Left ventricle myocardium superior (tissue), 1 donor: ENCODE results near the gene COL4A5. TPM values are rescaled to one million over a fixed set of nuclear protein-coding genes. Genes with fewer than 3 reads are reported as not detected.
A peak's percentile ranks its signal among the peaks of the same experiment; 100 is the strongest.
"Not testable (repeated sequence)": the region's sequence is repeated elsewhere in the genome, so short reads cannot be mapped to it uniquely, and the experiment has no call there.

ENCODE experiments used
- ATAC-seq: fragments of 200-7000 bp; cut with Tn5 transposase; one replicate; pipeline ENCODE4 v1.9.1; 2020; ENCODE audit warnings: mild to moderate bottlenecking, moderate library complexity
- DNase-seq: peaks from one replicate; pipeline ENCODE4 v3.0.0-alpha.2; 2020
- intact Hi-C: fragments of 100-400 bp; cut with micrococcal nuclease; formaldehyde crosslinking; loops from one replicate; pipeline ENCODE4 v1.11.0; 2022
- long read RNA-seq: library from polyadenylated mRNA; unstranded; transcript quantifications from one replicate; pipeline ENCODE4 v2.0.0, GENCODE V29; 2021
- total RNA-seq: library from RNA; stranded (reverse); fragmentation: NEBNext Ultra II Directional; extraction: Animal tissue kit (Norgen Biotek cat#: 25700); gene quantifications from one replicate; pipeline ENCODE4 v1.2.1, GENCODE V29; 2021
- donor health status: DM: no; HTN: yes; CAD: no; lungs with severe emphysema.

Gene COL4A5
- total RNA-seq = 7.3 TPM
- long read RNA-seq, full-length matches to known transcripts = 1 of 5 reads
- long read RNA-seq, partial matches to known transcripts = 1 of 5 reads
- long read RNA-seq, other reads (novel, unspliced or antisense) = 3 of 5 reads

GRCh38 chrX:108439426-108439942 lies at the start of gene COL4A5:
TSS of gene COL4A5 (plus strand) at chrX:108439838. CDS start at chrX:108440126, 288 bp downstream.
- ATAC-seq = peak; percentile 91
- DNase-seq = peak; percentile 30
- intact Hi-C loops = no loop called here

DNA sequence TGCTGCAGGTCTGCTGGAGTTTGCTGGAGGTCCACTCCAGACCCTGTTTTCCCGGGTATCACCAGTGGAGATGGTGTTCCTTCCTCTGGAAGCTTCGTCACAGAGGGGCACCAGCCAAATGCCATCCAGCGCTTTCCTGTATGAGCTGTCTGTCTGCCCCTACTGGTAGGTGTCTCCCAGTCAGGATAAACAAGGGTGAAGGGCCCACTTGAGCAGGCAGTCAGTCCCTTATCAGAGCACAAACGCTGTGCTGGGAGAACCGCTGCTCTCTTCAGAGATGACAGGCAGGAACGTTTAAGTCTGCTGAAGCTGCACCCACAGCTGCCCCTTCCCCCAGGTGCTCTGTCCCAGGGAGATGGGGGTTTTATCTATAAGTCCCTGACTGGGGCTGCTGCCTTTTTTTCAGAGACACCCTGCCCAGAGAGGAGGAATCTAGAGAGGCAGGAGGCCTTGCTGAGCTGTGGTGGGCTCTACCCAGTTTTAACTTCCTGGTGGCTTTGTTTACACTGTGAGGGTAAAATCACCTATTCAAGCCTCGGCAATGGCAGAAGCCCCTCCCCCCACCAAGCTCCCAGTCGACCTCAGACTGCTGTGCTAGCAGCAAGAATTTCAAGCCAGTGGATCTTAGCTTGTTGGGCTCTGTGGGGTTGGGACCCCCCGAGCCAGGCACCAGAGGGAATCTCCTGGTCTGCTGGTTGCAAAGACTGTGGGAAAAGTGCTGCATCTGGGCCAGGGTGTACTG lies 48.5 kb upstream of the COL4A5 start:
- ATAC-seq = peak; percentile 92
- intact Hi-C loops = not testable (repeated sequence)
- peak; percentile 42 for DNase-seq

DNA sequence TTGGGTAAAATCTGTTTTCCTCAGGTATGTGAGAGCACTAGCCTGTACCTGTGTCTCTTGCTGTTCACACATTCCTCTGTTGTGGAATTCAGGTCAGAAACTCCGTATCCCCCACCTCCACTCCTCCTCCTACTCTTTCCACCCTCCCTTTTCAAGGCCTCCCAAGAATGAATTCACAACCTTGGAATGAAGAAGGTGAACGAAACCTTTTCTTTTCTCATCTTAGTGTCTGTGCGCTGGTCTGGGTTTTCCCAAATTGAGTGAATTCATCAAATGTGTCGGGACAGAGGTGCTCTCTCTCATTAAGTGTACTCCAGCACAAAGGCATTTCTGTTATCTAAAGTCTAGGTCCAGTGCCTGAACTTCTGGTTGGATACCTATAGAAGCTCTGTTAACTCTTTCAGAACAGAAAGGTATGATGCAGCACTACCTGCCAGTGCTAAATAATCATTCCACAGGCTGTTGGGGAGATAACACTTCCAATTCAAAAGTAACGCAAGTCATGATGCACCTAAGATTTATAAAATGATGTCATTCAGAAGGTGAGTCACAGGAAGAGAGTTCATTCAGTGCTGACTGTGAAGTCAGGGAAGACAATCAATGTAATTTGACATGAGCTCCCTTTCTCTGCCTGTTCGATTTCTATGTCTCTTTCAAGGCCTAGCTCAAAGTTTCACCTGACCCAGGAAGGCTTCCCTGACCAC lies 43.3 kb upstream of the COL4A5 start:
- no peak for DNase-seq
- intact Hi-C loops = no loop called here
- no peak for ATAC-seq

- no peak for DNase-seq
- intact Hi-C loops = no loop called here
- no peak for ATAC-seq
Measured at GRCh38 chrX:108396986-108397385, 42.7 kb upstream of the COL4A5 start.

- DNase-seq (no peak), ATAC-seq (no peak)
- intact Hi-C loops = no loop called here
Measured at GRCh38 chrX:108397627-108398391, 41.8 kb upstream of the COL4A5 start.

GRCh38 chrX:108399418-108400165 lies 40.0 kb upstream of the COL4A5 start:
- intact Hi-C loops = no loop called here
- DNase-seq = no peak
- no peak for ATAC-seq

GRCh38 chrX:108412783-108413182 lies 26.9 kb upstream of the COL4A5 start:
- intact Hi-C loops = no loop called here
- DNase-seq = no peak
- ATAC-seq = no peak

- ATAC-seq (no peak), DNase-seq (no peak)
- intact Hi-C loops = no loop called here
Measured at GRCh38 chrX:108415146-108415545, 24.5 kb upstream of the COL4A5 start.

DNA sequence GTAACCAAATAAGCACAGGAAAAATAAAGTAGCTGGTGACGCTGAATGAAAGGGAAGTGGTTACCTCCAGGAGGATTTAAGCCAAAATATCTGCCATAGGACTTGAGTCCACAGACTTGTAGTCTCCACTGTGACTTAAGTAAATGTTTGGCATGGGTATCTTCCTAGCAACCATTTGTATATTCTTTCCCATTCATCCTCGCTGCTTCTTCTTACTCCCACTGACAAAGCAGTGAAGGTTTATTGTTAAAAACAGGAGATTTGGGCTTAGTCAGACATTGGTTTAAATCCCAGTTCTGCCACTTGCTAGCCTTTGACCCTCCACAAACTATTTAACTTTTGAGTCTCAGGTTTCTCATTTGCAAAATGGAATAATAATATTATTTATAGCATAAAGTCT lies 23.7 kb upstream of the COL4A5 start:
- intact Hi-C loops = no loop called here
- DNase-seq (no peak), ATAC-seq (no peak)

GRCh38 chrX:108417257-108417656 lies 22.4 kb upstream of the COL4A5 start:
- no peak for DNase-seq
- no peak for ATAC-seq
- intact Hi-C loops = no loop called here

DNA sequence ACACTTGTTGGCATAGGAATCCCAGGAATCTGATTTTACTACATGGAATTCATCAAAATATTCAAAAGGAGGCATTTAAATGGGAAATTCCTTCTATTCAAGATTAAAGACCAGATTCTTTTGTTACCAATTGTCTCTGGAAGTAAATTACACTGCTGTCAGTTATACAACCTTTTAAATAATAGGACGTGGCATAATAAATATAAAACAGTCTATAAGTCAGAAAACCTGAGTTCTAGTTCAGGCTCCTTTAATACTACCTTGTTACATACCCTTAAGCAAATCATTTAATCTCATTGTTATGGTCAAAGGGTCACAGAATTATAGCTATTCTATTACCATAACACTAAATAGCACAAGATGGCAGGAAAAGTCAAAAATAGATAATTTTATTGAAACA lies 20.2 kb upstream of the COL4A5 start:
- no peak for ATAC-seq
- intact Hi-C loops = no loop called here

DNA sequence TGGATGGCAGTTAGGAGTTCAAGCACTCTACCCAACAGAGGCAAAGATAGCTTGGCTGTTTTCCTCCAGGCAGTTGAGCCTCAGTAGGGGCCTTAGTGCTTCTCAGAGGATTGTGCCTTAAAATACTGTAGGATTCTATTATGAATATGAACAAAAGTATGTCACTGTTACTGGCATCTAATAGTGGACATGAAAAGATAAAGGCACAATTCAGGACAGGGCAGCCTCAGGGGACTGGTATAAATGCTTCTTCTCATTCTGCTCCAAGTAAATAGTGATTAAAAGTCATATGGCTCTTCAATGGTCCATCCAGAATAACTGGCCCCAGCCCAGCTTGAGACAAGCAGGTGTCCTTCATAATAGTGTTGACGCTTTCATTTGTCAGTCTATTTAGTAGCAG lies 19.2 kb upstream of the COL4A5 start:
- intact Hi-C loops = no loop called here
- ATAC-seq (no peak), DNase-seq (no peak)

More for the DNA sequence above, 20.2 kb upstream of the COL4A5 start:
- DNase-seq = no peak

DNA sequence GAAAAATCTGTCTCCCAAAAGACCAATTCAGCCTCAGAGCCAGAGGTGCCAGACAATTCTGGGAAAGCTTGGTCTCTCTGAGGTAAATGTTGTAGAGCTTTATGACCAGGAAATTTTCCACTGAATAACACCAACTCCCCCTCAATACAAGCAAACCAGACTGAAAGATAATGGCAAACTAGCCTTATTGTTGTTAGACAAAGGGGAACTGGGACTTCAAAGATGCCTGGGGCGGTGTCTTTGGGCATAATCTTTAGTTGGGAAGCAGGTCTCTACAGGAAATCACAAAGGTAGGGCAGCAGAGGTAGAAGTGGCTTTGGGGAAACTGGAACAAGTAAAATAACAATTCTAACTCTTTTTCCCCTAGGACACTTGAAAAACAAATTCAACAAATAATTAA lies 13.4 kb upstream of the COL4A5 start:
- DNase-seq = no peak
- intact Hi-C loops = no loop called here
- no peak for ATAC-seq

DNA sequence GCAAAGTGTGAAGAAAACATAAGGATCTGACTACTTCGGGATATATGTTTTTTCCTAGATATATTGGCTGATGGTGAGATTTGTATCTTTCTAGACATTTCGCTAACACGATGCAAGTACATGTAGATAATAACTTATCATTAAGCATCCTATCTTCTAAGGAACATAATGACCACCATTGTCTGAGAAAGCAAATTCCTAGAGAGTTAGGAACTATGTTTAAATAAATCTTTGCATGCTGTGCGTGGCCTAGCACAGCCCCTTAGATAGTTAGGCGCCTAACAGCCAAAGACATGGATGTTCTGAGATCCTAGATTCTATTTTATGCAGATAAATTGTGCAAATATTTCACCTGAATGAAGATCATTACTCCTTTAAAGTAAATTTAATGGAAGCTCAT lies 4.4 kb upstream of the COL4A5 start:
- ATAC-seq = no peak
- intact Hi-C loops = no loop called here
- no peak for DNase-seq

DNA sequence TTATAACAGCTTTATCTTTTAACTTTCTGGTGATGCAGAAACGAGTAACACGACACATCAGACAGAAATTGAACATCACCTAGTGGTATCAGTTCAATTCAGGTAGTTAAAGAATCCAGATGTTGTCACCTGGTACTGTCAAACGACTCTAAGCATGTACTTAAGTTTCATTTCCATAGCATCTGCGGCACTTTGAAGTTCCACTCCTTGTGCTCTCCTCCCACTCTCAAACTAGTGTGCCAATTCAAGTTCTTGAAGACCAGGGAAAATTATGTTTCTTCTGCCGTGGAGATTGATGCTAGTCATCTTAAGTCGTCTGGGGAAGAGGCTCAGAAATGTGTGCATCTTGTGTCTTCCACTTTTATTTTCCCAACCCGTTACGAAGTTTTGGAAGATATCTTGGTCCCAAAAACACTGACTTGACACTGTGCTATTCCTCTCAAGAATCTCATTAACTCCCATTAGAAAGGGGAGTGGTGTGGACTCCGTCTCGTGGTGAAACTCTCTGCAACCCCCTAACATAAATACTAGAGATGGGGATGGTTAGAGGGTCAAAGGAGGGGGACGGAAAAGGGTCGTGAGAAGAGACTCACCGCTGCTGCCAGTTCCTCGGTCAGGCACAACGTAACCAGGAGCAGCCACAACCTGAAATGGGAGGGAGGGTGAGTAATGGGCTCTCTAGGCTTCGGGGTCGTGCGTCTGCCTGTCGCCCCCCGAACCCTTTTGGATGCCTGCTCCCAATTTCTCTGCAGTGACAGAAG lies 2.1 kb upstream of the COL4A5 start:
- intact Hi-C loops = no loop called here
- ATAC-seq (no peak), DNase-seq (no peak)

DNA sequence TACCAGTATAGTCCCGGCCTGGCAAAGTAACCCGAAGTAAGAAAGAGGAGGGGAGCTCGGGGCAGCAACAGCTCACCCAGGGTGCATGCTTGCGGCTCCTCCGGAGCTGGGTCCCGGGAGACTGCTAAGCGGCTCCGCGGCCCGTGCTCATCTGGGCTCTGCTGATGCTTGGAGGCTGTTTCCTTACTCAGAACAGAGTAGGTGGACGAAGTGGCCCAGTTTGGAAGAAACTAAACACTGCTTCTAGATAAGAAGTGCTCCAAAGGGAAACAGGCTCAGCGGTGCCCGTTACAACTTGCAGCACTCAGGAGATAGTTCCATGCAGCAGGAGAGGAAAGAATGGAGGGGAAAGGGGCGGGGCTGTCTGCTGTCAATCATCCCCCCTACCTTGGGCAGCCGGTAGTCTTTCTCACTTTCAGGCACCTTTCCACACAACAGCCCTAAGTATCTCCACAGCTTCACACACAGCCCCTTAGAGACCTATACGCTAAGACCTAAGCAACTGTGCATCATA lies 1.5 kb upstream of the COL4A5 start, which contains the start of gene COL4A6:
COL4A6 (minus strand) TSS at position 313 of the 514 bp plus-strand sequence; CDS start at position 87, 226 bp downstream.
- intact Hi-C loops = no loop called here
- no peak for DNase-seq
- ATAC-seq = peak; percentile 56

DNA sequence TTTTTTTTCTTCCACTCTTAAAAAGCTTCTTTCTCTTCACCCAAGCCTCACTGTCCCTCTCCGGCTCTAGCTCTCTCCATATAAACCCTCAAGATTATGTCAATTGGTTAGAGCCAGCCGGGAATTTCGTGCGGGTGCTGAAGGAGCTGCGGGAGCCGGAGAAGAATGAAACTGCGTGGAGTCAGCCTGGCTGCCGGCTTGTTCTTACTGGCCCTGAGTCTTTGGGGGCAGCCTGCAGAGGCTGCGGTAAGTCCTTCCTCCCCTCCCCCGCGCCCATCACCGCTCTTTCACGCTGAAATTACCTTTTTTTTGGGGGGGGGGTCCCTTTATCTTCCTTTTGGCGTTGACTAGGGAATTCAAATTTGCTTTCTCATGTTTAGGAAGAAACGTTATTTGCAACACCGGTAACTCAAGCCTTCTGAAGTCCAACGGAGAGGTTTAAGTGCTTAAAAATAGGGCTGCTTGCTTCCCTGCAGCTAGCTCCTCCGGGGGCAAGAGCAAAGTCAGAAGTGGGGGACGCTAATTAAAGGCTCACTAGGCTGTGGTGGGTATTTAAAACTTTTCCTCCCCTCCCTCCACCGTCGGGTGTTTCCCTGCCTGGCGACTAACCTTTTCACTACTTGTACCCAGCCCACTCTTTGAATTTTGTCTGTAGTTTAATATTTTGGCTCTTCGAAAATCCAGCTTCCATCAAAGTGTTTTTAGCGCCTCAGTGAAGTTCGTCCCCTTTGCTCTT lies 491 bp downstream of the COL4A5 start:
- intact Hi-C loops = no loop called here
- no peak for DNase-seq
- ATAC-seq = peak; percentile 69
